GM13976 (cell line): ENCODE results near the gene OR10H4.
"Not testable (repeated sequence)": the region's sequence is repeated elsewhere in the genome, so short reads cannot be mapped to it uniquely, and the experiment has no call there.

Experiments used
- DNase-seq: peaks from one replicate; pipeline ENCODE4 v3.0.0; 2012; ENCODE audit warnings: low spot score
- in situ Hi-C: fragments of 300-500 bp; cut with MboI; formaldehyde crosslinking; loops from one replicate; pipeline ENCODE4 v1.12.0; 2022; ENCODE audit warnings: low sequenced_read_pairs, mixed read lengths, inconsistent platforms; ENCODE audit not compliant: unreplicated experiment
- TF ChIP-seq, protein P1 (sequence below): IDR thresholded peaks from 2 replicates; pipeline ENCODE4 v1.5.1; 2012; ENCODE audit warnings: borderline replicate concordance, mild to moderate bottlenecking; ENCODE audit not compliant: insufficient read depth; ENCODE audit errors: extremely low read depth, missing control alignments, control extremely low read depth

Gene OR10H4

GRCh38 chr19:15974856-15975255 is 26.0 kb downstream of the OR10H4 start:
- in situ Hi-C loops, result no loop called here
- no peak for DNase-seq
- TF ChIP-seq, protein P1, sequence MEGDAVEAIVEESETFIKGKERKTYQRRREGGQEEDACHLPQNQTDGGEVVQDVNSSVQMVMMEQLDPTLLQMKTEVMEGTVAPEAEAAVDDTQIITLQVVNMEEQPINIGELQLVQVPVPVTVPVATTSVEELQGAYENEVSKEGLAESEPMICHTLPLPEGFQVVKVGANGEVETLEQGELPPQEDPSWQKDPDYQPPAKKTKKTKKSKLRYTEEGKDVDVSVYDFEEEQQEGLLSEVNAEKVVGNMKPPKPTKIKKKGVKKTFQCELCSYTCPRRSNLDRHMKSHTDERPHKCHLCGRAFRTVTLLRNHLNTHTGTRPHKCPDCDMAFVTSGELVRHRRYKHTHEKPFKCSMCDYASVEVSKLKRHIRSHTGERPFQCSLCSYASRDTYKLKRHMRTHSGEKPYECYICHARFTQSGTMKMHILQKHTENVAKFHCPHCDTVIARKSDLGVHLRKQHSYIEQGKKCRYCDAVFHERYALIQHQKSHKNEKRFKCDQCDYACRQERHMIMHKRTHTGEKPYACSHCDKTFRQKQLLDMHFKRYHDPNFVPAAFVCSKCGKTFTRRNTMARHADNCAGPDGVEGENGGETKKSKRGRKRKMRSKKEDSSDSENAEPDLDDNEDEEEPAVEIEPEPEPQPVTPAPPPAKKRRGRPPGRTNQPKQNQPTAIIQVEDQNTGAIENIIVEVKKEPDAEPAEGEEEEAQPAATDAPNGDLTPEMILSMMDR, result no peak

- TF ChIP-seq, protein P1, result no peak
Measured at GRCh38 chr19:15976836-15977689, 28.3 kb downstream of the OR10H4 start.

GRCh38 chr19:15977690-15978089 is 28.9 kb downstream of the OR10H4 start:
- TF ChIP-seq, protein P1, result no peak
- in situ Hi-C loops, result no loop called here
- DNase-seq, result no peak

More at GRCh38 chr19:15976836-15977689, 28.3 kb downstream of the OR10H4 start:
- no peak for DNase-seq
- in situ Hi-C loops, result no loop called here

GRCh38 chr19:15979293-15979692 is 30.5 kb downstream of the OR10H4 start:
- TF ChIP-seq, protein P1, result no peak
- in situ Hi-C loops, result no loop called here
- no peak for DNase-seq

- in situ Hi-C loops, DNase-seq: not testable (repeated sequence)
Measured at GRCh38 chr19:15985831-15986230, 37.0 kb downstream of the OR10H4 start.

- DNase-seq, result no peak
- TF ChIP-seq, protein P1, result no peak
- in situ Hi-C loops, result no loop called here
Measured at GRCh38 chr19:15986701-15987100, 37.9 kb downstream of the OR10H4 start.

DNA sequence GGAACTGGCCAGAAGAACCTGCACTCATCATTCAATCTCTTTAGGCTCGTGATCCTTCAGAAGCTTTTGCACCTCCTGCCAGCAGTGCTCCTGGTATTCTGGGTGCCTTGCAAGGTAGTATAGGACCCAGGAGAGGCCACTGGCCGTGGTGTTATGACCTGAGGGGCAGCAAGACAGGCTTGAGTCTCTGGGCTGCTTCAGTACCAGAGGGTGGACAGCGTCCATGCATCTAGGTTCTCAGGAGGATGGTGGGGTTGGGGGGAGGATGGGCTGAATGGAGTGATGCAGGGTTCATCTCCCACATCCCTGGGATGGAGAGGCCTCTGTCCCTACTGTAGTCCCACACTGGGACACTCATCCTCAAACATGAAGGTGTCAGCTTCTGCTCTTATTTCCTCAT is 41.1 kb downstream of the OR10H4 start:
- in situ Hi-C loops, result no loop called here
- no peak for DNase-seq
- TF ChIP-seq, protein P1, result no peak
